Neural progenitor cell (in vitro differentiated cells): ENCODE measurements around the gene CNNM3.

Experiments
- CTCF ChIP-seq: fragments of 200-600 bp; sonication (generic); IDR thresholded peaks from 2 replicates; pipeline ENCODE4 v1.5.1; 2017; ENCODE audit warnings: antibody characterized with exemption, mild to moderate bottlenecking
- EZH2 ChIP-seq: fragments of 200-600 bp; sonication (generic); IDR thresholded peaks from 2 replicates; pipeline ENCODE4 v1.6.1; 2017; ENCODE audit warnings: antibody characterized with exemption, mild to moderate bottlenecking, moderate library complexity
- EZH2phosphoT487 ChIP-seq: fragments of 200-600 bp; sonication (generic); IDR thresholded peaks from 2 replicates; pipeline ENCODE4 v1.6.1; 2017; ENCODE audit warnings: antibody characterized with exemption

- TF ChIP-seq CTCF, result no peak
- no peak for TF ChIP-seq EZH2
- no peak for TF ChIP-seq EZH2phosphoT487
Observed at GRCh38 chr2:96883306-96883705, 67.2 kb downstream of the CNNM3 start.
